SKM-1 treated with dmso at 0.1 percent for 144 hours (cell line): ENCODE measurements around the gene GDF15.
A peak's percentile ranks its signal among the peaks of the same experiment; 100 is the strongest.

Experiments
- DNase-seq: peaks from one replicate; lab custom pipeline; 2025; ENCODE audit not compliant: unreplicated experiment; lab: John Stamatoyannopoulos, UW

GDF15 gene

DNA sequence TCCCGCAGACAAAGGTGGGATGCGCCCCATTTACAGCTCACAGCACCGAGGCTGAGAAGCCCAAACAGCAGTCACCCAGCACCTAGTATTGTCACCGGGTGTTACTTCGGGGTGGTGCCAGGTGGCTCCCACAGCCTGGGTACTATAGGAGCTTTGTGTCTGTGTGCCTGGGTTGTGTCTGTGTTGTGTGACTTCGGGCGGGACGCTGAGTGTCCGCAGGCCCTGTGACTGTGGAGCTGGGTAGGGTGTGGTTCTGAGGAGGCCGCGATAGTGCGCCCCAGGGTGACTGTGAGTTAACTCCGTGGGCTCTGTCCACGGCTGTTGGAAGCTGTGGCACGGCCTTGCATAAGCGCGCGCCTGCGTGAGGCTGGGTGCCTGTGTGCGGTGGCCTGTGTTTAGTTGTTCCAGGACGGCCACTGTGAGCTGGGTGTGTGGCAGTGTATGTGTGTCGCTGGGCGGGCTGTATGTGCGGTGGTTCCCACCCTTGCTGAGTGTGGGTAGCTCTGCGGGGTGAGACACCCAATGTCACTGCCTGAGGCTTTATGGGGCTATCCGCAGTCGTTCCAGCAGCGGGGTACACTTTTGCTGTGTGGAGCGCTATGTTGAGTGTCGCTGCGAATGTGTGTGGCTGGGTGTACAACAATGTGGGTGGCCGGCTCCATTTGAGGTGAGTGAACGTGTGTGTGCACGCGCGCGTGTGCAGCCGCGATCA is 32.7 kb downstream of the GDF15 start:
- DNase-seq: no peak

GRCh38 chr19:18419195-18419698 is 33.3 kb downstream of the GDF15 start, which contains the start of gene SSBP4:
TSS of gene SSBP4 (plus strand) at chr19:18419398. CDS start at chr19:18419649, 251 bp downstream.
- peak; percentile 83 for DNase-seq

DNA sequence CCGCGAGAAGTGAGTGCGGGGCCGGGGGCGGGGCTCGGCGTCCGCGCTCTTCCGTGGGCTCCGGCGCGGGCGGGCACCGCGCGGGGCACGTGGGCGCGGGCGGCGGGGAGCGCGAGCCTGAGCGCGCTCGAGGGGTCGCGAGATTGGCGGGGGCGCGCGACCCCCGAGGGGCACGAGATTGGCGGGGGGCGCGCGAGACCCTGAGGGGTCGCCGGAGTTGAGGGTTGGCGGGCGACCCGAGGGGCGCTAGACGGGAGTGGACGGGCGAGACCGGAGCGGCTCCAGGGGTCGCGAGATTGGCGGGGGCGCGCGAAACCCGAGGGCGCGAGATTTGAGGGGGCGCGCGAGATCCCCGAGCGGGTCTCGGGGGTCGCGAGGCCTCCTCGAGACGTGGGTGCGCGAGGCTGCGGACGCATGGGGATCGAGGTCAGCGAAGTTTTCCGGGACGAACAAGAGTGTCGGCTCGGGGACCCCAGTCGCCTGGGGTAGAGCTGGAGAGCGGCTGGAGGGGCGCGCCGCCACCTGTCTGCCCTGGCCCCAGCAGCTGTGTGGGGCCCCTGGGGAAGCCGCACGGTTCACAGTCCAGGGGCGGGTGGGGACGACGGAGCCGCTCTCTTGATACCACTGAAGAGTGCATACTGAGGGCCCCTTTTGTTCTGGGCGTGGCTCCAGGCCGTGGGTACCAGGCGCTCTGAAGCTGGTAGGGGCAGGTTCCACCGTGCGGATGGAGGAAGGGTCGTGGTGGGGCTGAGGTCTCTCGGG is 33.9 kb downstream of the GDF15 start:
- DNase-seq: no peak

DNA sequence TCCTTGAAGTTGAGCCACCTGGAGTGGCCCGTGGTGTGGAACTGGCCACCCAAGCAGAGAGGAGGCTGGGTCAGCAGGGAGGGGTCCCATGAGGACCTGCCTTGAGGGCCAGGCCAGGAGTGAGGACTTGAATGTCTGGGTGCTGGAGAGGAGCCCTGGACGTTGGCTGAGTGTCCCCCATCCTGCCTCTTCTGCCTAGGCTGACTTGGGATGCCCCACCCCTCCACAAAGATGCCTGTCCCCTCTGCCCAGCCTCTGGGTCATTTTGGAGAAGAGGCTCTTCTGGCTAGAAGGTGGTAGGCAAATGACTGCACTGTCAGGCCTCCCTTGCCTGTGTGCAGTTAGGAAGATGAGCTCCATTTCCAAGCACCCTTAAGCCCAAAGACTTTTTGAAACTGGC is 35.0 kb downstream of the GDF15 start:
- DNase-seq: no peak

DNA sequence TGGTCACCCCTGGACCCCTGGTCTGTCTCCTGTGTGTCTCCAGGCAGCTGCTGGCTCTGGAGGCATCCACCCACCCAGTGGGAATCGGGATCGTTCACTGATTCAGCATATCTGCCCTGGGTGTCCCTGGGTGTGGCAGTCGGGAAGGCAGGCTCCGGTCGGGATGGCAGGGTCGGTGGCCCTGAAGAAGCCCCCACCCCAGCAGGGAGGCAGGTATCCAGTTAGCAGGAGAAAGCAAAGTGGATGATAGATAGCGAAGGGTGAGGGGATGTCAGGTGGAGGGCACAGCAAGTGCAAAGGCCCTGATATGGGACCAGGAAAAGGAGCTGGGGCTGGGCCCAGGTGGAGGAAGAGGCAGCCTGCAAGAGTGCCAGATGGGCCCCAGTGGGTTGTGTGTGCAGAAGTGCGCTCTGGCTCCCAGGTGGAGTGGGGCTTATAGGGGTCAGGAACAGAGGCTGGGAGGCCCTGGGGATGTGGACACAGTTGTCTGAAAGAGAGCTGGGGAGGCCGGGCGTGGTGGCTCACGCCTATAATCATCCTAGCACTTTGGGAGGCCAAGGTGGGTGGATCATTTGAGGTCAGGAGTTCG is 35.5 kb downstream of the GDF15 start:
- DNase-seq: no peak

DNA sequence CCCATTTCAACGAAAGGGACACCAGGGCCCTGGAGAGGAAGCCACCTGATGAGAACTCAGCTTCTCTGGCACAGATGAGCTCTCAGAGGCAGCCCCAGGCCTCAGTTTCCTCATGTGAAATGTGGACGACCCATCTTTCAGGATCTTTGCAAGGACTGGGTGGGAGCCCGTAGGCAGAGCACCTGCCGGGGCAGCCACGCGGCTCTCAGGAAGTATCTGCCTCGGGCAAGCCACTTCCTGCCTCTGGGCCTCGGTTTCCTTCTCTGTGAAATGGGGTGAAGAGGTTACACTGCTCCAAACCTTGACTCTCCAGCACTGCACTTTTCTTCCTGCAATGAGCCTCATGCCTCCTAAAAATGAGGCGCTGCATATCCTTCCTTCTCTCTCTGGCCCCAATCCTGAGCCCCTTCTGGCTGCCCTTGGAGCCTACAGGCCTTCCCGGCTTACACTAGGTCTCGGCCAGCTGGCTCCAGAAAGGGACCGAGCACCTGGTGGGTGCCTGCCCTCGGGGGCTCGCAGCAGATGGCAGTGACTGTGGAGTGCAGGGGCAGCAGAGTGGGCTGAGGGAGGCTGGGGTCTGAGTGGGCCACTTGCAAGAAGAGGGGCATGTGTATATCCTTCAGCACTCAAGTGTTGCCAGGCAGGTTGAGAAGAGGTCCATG is 36.7 kb downstream of the GDF15 start:
- DNase-seq: no peak

DNA sequence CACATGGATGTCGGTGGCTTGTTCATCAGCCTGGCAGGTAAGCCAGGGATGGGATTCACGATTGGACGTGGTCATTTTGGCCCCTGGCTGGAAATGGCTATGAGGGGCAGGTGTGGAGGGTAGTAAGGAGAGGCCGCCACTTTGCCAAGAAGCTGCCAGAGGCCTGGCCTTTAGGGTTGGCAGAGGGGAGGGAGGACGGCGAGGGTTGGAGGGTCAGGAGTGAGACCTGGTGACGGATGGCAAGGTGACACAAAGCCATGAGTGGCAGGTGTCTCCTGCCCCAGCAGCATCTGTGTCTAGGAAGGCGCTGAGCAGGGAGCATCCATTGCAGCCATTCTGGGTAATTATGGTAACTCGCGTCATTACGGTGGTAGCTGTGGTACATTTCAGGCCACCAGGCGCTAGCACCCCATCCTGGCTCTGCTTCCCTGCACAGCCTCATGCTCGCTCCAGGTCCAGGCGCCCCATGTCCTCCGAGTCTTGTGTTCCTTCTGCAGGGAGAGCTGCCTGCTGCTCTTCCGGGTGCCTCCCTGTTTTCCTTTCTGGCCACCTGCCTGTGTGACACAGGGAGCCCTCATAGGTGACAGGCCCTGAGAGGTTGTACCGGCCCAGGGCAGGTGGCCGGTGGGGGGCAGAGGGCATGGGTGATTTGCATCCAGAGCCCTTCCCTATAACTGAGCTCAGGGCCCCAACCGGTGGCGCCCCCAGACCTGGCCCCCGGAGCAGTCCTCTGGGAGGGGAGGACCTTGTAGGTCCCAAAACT is 37.5 kb downstream of the GDF15 start:
- no peak for DNase-seq

DNA sequence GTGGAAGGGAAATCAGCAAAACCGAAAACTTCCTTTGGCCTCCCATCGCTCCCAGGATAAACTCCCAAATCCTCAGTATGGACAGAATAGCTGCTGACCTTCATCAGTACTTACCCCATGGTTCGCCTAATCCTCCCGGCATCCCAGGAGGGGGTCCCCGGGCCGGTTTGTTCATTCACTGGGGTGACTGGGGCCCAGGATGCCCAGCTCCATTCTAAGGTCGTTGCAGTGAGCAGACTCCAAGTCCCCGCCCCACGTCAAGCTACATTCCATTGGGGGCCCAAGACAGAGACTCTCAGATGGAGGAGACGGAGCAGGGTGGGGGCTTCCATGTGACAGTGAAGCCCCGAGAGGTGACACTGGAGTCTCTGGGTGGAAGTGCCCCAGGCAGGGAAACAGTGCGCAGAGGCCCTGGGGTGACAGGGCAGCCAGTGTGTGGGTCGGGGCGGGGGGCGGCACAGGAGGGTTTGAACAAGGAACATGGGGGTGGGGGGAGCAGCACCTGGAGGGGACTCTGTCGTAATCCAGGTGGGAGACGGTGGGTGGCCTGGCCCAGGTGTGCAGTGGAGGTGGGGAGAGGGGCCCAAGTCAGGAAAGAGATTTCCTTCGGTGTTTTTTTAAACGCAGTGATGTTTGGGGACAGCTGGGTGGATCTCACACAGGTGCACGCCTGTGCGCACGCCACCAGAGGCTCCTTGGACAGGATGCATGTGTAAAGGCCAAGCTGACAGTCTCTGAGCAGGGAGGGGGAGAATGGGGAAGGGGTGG is 38.3 kb downstream of the GDF15 start:
- DNase-seq: no peak

DNA sequence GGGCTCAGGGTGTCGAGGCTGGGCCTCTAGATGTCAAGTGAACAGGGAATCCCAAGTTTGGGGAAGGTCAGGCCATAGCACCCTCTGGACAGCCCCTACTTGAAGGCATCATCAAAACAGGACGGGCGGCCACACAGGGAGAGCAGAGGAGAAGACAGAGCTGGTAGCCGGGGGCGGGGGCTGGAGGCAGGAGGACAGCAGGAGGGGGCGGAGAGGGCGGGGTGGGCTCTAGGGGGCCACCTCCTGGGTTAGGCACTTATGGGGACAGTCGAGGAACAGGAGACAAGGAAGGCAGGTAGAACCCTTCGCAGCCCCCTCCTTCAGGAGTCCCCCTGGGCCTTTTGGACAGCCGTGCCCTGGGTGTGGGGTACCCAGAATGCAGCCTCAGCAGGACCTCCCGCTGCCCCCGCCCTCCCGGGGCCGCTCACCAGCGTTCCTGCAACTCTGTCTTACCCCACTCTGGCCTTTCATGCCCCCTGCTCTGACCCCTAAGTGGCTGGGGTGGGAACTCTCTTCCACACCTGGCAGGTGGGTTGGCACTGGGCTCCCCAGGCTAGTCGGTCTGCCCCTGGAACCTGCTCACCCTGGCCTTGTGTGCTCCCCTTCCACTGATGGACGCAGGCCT is 39.0 kb downstream of the GDF15 start:
- no peak for DNase-seq

DNA sequence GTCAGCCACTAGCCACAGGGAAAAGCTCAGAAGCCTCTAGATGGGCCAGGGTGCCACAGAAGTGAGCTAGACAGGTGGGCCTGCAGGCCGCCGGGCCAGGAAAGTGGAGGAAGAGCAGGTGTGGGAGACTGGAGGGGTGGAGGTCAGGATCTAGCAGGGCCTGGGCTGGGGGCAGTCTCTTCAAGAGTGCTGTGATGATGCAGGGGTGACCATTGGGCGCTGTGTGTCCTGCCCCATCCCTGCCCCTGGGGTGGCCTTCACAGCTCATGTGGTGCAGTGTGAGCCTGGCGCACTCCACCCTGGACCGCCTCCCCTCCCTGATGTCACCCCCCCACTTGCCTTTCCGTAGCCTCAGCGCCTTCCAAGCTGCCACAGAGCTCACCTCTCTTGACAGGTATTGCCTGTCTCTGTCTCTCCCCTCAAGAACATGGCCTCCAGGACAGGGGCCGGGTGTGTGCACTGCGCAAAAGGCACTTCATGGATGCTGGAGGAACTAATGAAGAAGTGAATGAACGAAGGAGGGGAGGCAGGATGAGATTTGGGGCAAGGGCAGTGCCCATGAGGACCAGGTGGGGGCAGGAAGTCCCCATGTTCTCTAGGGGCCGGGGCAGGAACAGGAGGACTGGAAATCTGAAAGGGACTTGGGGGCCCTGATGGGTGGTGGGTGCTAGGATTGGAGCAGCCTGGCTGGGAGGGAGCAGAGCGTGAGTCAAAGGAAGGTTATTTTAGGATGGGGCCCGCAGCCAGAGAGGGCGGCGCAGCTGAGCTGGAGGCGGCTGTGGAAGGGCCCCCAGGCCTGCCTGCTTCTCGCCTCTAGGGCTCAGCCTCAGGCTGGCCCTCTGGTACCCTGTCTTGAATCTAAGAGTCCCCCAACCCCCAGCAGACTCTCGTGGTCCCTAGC is 39.8 kb downstream of the GDF15 start:
- DNase-seq: no peak

GRCh38 chr19:18426416-18426767 is 40.4 kb downstream of the GDF15 start:
- DNase-seq: no peak

GRCh38 chr19:18427080-18427742 is 41.3 kb downstream of the GDF15 start:
- DNase-seq: no peak

- no peak for DNase-seq
Observed at GRCh38 chr19:18427743-18428113, 41.8 kb downstream of the GDF15 start.

DNA sequence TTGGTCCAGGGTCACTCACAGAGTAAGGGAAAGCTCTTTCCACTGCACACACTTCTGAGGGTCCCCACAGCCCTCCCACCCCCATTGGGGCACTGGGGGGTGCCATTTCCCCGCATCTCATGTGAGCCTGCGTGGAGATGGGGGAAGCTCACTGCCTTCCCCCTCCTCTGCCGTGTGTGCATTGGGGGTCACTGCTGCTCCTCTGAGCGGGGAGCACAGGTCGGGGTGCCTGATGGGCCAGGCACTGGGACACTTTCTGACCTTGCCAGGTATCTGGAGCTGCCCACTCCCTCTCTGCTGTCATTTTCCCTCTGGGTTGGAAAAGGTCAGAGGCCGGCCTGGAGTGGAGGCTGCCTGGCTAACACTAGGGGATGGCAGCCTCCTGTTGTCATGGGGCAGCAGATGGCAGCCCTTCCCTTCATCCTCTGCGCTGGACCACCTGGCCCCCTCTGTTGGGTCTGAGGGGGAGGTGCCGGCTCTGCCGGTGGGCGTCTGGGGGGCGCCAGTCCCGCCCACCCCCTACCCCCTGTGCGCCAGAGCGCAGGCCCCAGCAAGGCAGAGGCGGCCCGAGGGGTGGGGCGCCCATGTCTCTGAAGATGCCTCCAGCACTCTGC is 42.3 kb downstream of the GDF15 start:
- no peak for DNase-seq

DNA sequence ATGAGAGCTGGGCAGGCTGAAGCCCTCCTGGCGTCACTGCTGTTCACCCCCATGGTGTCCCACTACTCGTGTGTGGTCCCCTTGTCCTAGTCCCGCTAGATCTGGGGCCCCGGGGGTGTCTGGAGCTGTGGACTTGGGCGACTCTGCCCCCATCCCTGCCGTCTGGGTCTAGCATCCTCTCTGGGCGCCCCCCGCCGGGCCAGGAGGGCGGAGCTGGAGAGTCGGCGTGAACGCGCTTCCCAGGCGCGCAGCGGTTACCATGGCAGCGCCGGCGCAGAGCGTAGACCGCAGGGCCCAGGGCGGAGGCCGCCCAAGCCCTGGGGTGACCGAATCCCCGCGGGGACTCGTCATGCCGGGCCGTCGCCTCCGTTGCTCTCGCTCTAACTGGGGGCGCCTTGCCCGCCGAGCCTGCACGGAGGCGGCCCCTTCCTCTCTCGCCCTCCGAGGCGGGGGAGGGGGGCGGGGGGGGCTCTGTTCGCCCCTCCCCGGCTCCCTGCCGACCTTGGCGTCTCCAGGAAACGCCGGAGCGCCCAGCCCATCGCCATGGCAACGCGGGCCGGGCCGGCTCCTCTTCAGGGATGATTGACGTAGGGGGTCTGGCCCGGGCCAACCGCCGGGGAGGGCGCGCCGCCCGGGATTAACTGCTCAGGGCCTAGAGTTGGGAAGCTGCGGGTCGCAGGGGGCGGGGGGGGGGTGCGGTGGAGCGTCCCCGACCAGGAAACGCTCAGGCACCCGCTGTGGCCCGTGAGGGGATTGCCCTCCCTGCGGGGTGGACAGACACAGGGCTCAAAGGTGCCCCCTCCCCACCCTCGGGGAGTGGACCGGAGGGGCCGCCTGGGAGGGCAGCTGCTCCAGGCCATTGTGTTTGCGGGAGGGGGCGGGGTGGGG is 43.1 kb downstream of the GDF15 start:
- DNase-seq: no peak

DNA sequence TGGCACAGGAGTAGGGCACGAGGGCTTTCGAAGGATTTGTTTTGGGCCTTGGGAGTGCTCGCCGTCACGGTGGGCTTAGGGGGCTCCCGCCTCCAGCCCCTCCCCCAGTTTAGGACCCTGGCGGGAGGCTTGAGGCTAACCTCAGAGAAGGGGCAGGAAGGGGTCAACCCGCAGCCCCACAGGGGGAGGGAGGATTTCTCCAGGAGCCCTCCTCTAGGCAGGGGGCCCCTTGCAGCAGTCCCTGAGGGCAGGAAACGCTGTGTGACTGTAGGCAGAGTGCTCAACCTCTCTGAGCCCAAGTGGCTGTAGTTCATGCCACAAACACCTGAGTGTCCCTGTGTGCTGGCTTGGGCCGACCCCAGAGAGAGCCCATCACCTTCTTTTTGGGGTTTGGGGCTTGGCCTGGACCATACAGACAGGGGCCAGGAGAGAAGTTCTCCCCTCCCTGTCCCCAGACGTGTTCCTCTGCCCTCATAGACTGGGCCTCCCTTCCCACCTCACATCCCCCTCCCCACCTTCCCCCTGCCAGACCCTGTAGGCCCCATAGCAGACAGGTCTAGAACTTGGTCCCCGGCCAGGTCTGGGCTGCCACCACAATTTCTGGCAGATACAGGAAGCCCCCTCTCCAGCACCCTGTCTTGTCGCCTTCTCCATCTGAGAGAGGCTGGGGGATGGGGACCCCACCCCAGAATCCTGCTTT is 43.9 kb downstream of the GDF15 start:
- no peak for DNase-seq
